ENCODE results near the gene DDX17. TPM values are rescaled to one million over a fixed set of nuclear protein-coding genes. Genes with fewer than 3 reads are reported as not detected.

Gene DDX17
- polyA plus RNA-seq (2011; rRNA removed) (348 and 426 TPM in 2 replicates), polyA minus RNA-seq (2011; rRNA and poly(A)+ RNA removed) (503 and 507 TPM in 2 replicates)

- peak within 1 kb of the TSS; percentile 83 for H3K4me3 ChIP-seq (ENCODE audit: low read depth, low read length)
- ChIA-PET CTCF (no interaction called here), POLR2A (no interaction called here)
- peak within 1 kb of the TSS; percentile 100 for H3K27ac ChIP-seq (ENCODE audit: low read depth, low read length)
- peaks cover 7% of the 10 kb centered on the region; the same call in 1 of the 2 replicates for H3K9me3 ChIP-seq (ENCODE audit: control insufficient read depth, insufficient read depth, low read length)
- H3K27me3 ChIP-seq (ENCODE audit: control insufficient read depth, insufficient read depth, low read length): no peaks in the 10 kb centered on the region
- TF ChIP-seq CTCF (IDR thresholded peaks at IDR 0.05; ENCODE audit: low read depth, low read length): no peak
- DNase-seq (ENCODE audit: low read depth, low spot score): peak; percentile 88
Observed at GRCh38 chr22:38506118-38506962, at the start of gene DDX17. Gene DDX17, minus strand, starts transcription at chr22:38506311.

DNA sequence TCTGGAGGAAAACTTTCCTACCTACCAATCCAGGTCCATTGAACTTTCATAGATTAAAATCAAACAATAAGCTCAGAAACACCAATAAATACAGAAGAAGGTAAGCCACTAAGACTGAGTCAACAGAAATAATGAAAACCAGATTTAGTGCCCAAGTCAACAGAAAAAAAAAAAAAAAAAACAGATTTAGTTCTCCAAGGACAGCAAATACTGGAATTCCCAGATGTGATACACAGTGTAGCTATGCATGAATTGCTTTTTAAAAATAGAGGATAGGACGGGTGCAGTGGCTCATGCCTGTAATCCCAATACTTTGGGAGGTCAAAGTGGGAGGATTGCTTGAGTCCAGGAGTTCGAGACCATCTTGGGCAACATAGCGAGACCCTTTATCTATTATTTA is 48.2 kb upstream of the DDX17 start:
- Histone ChIP-seq H3K27me3 (ENCODE audit: control insufficient read depth, insufficient read depth, low read length) (no peaks in the 10 kb centered on the region), H3K9me3 (ENCODE audit: control insufficient read depth, insufficient read depth, low read length) (no peaks in the 10 kb centered on the region), H3K4me3 (ENCODE audit: low read depth, low read length) (no peak overlapping the region), H3K27ac (ENCODE audit: low read depth, low read length) (no peak overlapping the region)
- ChIA-PET CTCF (interaction anchor here (1.1 kb wide), 1 partner anchor 18 kb away, joined by 5 read pairs; no protein-coding TSS in a partner anchor), POLR2A (interaction anchor here (0.6 to 0.7 kb wide), 2 partner anchors 112 to 337 kb away, joined by 7 to 9 read pairs; no protein-coding TSS in a partner anchor)
- TF ChIP-seq CTCF (IDR thresholded peaks at IDR 0.05; ENCODE audit: low read depth, low read length): no peak
- DNase-seq (ENCODE audit: low read depth, low spot score): peak; percentile 23

DNA sequence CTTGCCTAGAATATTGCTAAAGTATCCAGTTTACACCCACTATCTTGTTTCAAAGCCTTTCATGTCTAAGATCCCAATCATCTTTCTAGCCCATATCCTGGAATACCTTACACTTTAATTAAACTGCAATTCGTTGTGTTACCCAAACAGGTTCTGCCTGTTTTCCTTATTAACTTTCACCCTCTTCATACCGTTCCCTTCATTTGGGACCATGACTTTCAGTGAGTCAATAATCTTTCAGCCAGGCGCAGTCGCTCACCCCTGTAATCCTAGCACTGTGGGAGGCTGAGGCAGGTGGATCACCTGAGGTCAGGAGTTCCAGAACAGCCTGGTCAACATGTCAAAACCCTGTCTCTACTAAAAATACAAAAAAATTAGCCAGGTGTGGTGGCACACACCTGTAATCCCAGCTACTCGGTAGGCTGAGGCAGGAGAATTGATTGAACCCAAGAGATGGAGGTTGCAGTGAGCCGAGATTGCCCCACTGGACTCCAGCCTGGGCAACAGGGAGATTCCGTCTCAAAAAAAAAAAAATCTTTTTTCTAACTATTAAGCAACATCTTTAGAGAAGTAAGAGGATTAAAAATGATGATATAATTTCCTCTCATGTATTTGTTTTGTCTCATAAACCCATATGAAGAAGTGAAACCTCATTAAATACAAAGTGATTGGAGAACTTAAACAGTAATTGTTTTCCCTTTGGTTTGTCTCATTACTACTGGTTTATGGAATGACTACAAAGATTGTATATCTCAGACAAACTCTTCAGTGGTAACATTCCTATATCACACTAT is 43.2 kb upstream of the DDX17 start:
- POLR2A ChIA-PET: no interaction called here
- CTCF ChIA-PET: no interaction called here
- DNase-seq (ENCODE audit: low read depth, low spot score): no peak
- no peak overlapping the region for H3K4me3 ChIP-seq (ENCODE audit: low read depth, low read length)
- no peaks in the 10 kb centered on the region for H3K27me3 ChIP-seq (ENCODE audit: control insufficient read depth, insufficient read depth, low read length)
- no peak overlapping the region for H3K27ac ChIP-seq (ENCODE audit: low read depth, low read length)
- TF ChIP-seq CTCF (IDR thresholded peaks at IDR 0.05; ENCODE audit: low read depth, low read length): no peak
- no peaks in the 10 kb centered on the region for H3K9me3 ChIP-seq (ENCODE audit: control insufficient read depth, insufficient read depth, low read length)

DNA sequence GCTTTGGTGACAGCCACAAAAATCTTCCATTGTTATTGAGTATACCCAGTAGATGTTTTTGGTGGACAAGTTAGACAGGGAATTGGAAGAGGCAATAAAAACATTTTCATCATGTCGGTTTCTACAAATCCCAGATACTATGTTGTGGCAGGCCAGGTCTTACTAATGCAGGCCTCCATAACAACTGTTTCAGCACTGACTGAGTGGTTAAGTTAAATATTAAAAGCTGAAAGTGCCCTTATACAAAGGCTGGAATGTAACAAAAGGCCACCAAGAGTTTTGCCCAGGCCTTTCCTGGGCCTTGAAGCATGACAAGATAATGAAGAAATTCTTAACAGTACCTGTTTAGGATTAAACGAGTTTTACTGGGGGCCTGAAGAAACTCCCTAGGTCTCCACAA is 34.6 kb upstream of the DDX17 start:
- ChIA-PET POLR2A (interaction anchor here (0.6 kb wide), 1 partner anchor 96 kb away, joined by 4 read pairs; no protein-coding TSS in a partner anchor), CTCF (interaction anchor here (1.1 kb wide), 1 partner anchor 31 kb away, joined by 4 read pairs; no protein-coding TSS in a partner anchor)
- no peak overlapping the region for H3K27ac ChIP-seq (ENCODE audit: low read depth, low read length)
- H3K4me3 ChIP-seq (ENCODE audit: low read depth, low read length): no peak overlapping the region
- peaks cover 7% of the 10 kb centered on the region; the same call in 1 of the 2 replicates for H3K9me3 ChIP-seq (ENCODE audit: control insufficient read depth, insufficient read depth, low read length)
- DNase-seq (ENCODE audit: low read depth, low spot score): no peak
- no peak for TF ChIP-seq CTCF (IDR thresholded peaks at IDR 0.05; ENCODE audit: low read depth, low read length)
- no peaks in the 10 kb centered on the region for H3K27me3 ChIP-seq (ENCODE audit: control insufficient read depth, insufficient read depth, low read length)

All from AG04450 (cell line).